NB4 (cell line): Measurements from ENCODE around the gene PARD3.

Source experiments
- CTCF ChIP-seq: IDR thresholded peaks from one replicate; pipeline ENCODE4 v1.5.1; 2012; ENCODE audit warnings: low read depth, low read length
- MAX ChIP-seq: IDR thresholded peaks from 2 replicates; pipeline ENCODE4 v1.6.1; 2011; ENCODE audit warnings: low read depth, low read length
- POLR2A ChIP-seq: IDR thresholded peaks from 2 replicates; pipeline ENCODE4 v1.6.1; 2011; ENCODE audit warnings: mild to moderate bottlenecking; ENCODE audit not compliant: insufficient read length; ENCODE audit errors: extremely low read depth

GRCh38 chr10:34578468-34578867 lies 236.6 kb downstream of the PARD3 start:
- no peak for TF ChIP-seq CTCF
- TF ChIP-seq POLR2A: no peak
- no peak for TF ChIP-seq MAX
